Kidney (tissue), 14 donors: Measurements from ENCODE around the gene FAM120A. TPM values are rescaled to one million over a fixed set of nuclear protein-coding genes. Genes with fewer than 3 reads are reported as not detected.

Experiments used
- DNase-seq, 5 donors: peaks; one replicate each; pipeline ENCODE4 v3.0.0-alpha.2; 2013 to 2020
- FAIRE-seq: peaks from 2 replicates; lab custom pipeline; 2012; peaks lifted over from hg19 to GRCh38; lab: Jason Lieb, UNC
- H3K27ac ChIP-seq, 2 donors: one replicate each; pipeline ENCODE4 v1.7.0; 2013; ENCODE audit warnings: low read depth in 2 of 2, low read length in 2 of 2, inconsistent platforms in 1 of 2
- H3K27me3 ChIP-seq: one replicate; pipeline ENCODE4 v1.7.1; 2013; ENCODE audit warnings: low read length, inconsistent platforms; ENCODE audit not compliant: control insufficient read depth, insufficient read depth
- H3K36me3 ChIP-seq, 3 donors: one replicate each; pipeline versions ENCODE4 v1.7.0 to v1.7.1; 2013; ENCODE audit warnings: low read length in 3 of 3, control low read depth in 1 of 3, inconsistent platforms in 1 of 3; ENCODE audit not compliant: insufficient read depth in 3 of 3, control insufficient read depth in 2 of 3
- H3K4me1 ChIP-seq, 3 donors: one replicate each; pipeline versions ENCODE4 v1.7.0 to v1.7.1; 2013; ENCODE audit warnings: low read length in 3 of 3, inconsistent platforms in 1 of 3, low read depth in 1 of 3; ENCODE audit not compliant: control insufficient read depth in 2 of 3, insufficient read depth in 2 of 3
- H3K4me3 ChIP-seq, 3 donors: one replicate each; pipeline versions ENCODE4 v1.7.0 to v1.8.1; 2013; ENCODE audit warnings: low read length in 3 of 3, control low read depth in 1 of 3, inconsistent platforms in 1 of 3
- H3K9ac ChIP-seq, 3 donors: one replicate each; pipeline versions ENCODE4 v1.7.0 to v1.7.1; 2013; ENCODE audit warnings: low read length in 3 of 3, control low read depth in 1 of 3, inconsistent platforms in 1 of 3
- H3K9me3 ChIP-seq, 3 donors: one replicate each; pipeline versions ENCODE4 v1.7.0 to v1.7.1; 2013; ENCODE audit warnings: low read length in 3 of 3, control low read depth in 1 of 3, inconsistent platforms in 1 of 3; ENCODE audit not compliant: control insufficient read depth in 2 of 3, insufficient read depth in 1 of 3
- intact Hi-C: fragments of 100-400 bp; cut with DNase I; formaldehyde crosslinking; loops from one replicate; pipeline ENCODE4 v1.11.1; 2022
- polyA plus RNA-seq: library from polyadenylated mRNA; stranded (reverse); fragments of 350-450 nt; fragmentation: Illumina TruSeq; extraction: RNeasy Lipid Tissue Mini Kit (QIAGEN cat#74804); gene quantifications from one replicate; pipeline ENCODE4 v1.2.3, GENCODE V29; 2014; ENCODE audit warnings: low read depth, low replicate concordance; ENCODE audit not compliant: insufficient read depth
- total RNA-seq: library from RNA; stranded (reverse); fragmentation: NEBNext Ultra II Directional; extraction: Animal tissue kit (Norgen Biotek cat#: 25700); gene quantifications from one replicate; pipeline ENCODE4 v1.2.1, GENCODE V29; 2021
- TF ChIP-seq, protein P1 (sequence below): IDR thresholded peaks from 3 replicates; pipeline ENCODE4 v1.5.1; 2012; ENCODE audit warnings: mild to moderate bottlenecking, moderate library complexity, borderline replicate concordance; ENCODE audit not compliant: insufficient read depth; ENCODE audit errors: extremely low read depth
- donor health status: control.
- donor health status: control.
- donor health status: control.
- donor health status: control.
- donor health status: control.
- donor health status: DM: yes; HTN: yes; CAD: no.
- donor health status: Normal renal cell carcinoma (clear cell type).

Gene FAM120A
- total and polyA plus RNA-seq, 2 donors from 2014 or later: 43.7 to 127 TPM

DNA sequence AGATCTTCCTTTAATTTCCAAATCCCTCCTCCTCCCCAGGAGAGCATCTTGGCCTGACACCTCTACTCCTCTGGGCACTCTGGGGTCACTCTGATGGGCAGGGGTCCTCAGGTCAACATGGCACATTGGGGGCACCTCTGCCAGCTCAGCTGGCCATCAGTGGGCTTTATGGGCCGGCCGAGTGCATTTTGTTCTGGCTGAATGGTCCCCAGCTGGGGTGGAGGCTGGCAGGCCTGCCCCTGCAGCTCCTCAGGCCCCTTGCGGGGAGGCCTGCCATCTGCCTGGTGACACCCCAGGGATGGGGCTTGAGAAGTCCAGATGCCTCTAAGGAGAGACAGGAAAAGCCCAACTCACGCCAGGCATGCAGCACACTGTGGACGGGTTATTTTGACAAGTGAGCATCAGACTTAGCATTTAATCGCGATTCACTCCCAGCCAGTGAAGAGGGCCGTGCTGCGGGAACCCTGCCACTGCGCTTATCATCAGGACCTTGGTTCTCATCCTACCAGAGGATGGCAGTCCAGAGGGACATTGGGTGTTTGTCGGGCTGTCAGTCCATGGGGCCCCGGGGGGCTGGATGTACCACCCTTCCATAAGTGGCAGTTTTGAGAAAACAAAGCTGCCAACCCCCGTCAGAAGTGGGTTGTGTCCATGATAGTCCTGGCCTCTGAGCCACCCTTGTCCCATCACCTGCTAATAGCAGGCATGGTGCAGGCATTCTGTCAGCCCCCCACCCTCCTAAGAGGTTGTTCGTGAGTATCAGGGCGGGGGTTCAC is 146.6 kb downstream of the FAM120A start:
- no peak overlapping the region for H3K4me3 ChIP-seq
- H3K27ac ChIP-seq: no peak overlapping the region
- H3K9ac ChIP-seq: no peak overlapping the region
- no peaks in the 10 kb centered on the region for H3K9me3 ChIP-seq
- TF ChIP-seq, protein P1, sequence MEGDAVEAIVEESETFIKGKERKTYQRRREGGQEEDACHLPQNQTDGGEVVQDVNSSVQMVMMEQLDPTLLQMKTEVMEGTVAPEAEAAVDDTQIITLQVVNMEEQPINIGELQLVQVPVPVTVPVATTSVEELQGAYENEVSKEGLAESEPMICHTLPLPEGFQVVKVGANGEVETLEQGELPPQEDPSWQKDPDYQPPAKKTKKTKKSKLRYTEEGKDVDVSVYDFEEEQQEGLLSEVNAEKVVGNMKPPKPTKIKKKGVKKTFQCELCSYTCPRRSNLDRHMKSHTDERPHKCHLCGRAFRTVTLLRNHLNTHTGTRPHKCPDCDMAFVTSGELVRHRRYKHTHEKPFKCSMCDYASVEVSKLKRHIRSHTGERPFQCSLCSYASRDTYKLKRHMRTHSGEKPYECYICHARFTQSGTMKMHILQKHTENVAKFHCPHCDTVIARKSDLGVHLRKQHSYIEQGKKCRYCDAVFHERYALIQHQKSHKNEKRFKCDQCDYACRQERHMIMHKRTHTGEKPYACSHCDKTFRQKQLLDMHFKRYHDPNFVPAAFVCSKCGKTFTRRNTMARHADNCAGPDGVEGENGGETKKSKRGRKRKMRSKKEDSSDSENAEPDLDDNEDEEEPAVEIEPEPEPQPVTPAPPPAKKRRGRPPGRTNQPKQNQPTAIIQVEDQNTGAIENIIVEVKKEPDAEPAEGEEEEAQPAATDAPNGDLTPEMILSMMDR: no peak
- FAIRE-seq: no peak
- no peaks in the 10 kb centered on the region for H3K27me3 ChIP-seq
- intact Hi-C loops: no loop called here
- peak in 2 of 5 donors; percentile 35 to 44 for DNase-seq
- H3K36me3 ChIP-seq: peaks cover 0 to 2% (median 0%) of the 10 kb centered on the region in 3 donors
- peaks cover 0 to 10% (median 5%) of the 10 kb centered on the region in 3 donors for H3K4me1 ChIP-seq

DNA sequence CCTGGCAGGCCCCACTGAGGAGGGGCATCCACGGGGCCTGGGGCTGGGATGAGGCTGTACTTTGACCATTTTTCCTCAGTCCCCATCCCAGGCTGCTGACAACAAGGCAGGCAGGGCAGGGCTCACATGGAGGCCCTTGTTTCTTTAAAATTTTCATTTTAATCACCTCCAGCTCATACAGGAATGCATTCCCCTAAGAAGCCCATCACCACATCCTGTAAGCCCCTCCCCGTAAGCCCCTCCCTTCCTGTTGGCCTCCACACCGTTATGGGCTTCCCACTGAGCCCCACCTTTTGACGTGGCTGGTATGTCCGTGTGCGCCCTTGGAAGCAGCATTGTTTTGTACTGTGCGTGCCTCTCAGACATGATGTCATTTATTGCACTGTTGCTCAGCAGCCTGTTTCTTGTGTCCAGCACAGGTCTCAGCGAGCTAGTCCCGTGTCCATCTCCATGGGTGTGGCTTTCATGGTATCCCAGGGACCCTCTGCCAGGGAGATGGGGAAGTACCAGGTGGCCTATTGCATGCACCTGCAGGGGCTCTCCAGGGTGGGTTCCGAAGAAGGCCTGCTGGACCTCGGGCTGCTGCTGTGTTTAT is 147.3 kb downstream of the FAM120A start:
- Histone ChIP-seq H3K27ac (no peak overlapping the region), H3K4me1 (peaks cover 0 to 10% (median 5%) of the 10 kb centered on the region in 3 donors), H3K27me3 (no peaks in the 10 kb centered on the region), H3K9me3 (no peaks in the 10 kb centered on the region), H3K36me3 (peaks cover 0 to 2% (median 0%) of the 10 kb centered on the region in 3 donors), H3K4me3 (no peak overlapping the region), H3K9ac (no peak overlapping the region)
- no peak for FAIRE-seq
- TF ChIP-seq, protein P1: no peak
- DNase-seq: peak in 3 of 5 donors; percentile 8 to 52 (median 50)
- intact Hi-C loops: no loop called here

DNA sequence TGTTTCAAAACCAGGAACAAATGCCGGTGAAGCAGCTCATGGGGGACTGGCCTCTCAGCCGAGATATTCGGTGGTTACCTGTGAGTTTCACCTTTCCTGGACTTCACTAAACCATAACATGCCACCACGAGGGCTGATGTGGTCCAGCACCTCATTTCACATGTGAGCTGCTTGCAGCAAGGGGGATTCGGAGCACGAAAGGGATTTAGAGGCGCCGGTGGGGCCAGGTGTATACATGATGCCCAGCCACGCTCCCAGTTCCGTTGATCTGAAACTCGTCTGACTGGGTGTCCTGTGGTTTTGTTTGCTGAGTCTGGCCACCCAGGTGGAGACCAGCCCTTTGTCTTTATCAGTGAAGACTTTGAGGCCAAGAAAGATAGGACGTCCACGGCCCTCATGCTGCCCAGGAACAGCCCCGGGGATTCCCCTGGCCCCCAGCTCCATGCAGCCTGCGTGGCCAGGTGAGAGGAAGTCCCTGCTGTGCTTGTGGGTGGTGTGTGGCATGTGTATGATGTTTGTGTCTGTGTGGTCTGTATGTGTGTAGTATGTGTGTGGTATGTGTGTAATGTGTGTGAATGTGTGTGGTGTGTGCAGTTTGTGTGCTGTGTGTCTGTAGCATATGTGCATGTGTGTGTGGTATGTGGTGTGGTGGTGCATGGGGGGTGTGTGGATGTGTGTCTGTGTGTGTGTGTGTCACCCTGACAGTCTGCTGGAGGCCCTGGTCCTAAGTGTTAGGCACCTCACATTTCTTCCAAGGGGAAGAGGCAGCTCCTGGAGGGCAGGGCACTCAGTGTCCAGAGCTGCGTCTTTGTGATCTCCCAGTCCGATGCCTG is 148.3 kb downstream of the FAM120A start:
- H3K9ac ChIP-seq: no peak overlapping the region
- TF ChIP-seq, protein P1: no peak
- intact Hi-C loops: no loop called here
- peaks cover 0 to 2% (median 0%) of the 10 kb centered on the region in 3 donors for H3K36me3 ChIP-seq
- no peak overlapping the region for H3K27ac ChIP-seq
- FAIRE-seq: no peak
- H3K4me3 ChIP-seq: no peak overlapping the region
- no peaks in the 10 kb centered on the region for H3K9me3 ChIP-seq
- H3K4me1 ChIP-seq: peaks cover 0 to 5% (median 5%) of the 10 kb centered on the region in 3 donors
- no peak for DNase-seq
- no peaks in the 10 kb centered on the region for H3K27me3 ChIP-seq
